Renal cortex interstitium (tissue), 11 donors: ENCODE measurements around the gene SATB2. TPM values are rescaled to one million over a fixed set of nuclear protein-coding genes. Genes with fewer than 3 reads are reported as not detected.

Source experiments
- DNase-seq, 11 donors: peaks; one replicate each; pipeline ENCODE4 v3.0.0-alpha.2; 2013; ENCODE audit warnings: low read depth in 9 of 11, low spot score in 4 of 11; ENCODE audit errors: extremely low read depth in 1 of 11
- polyA plus RNA-seq, 3 donors: library from polyadenylated mRNA; unstranded; fragments of 120-200 nt; gene quantifications; one replicate each; pipeline ENCODE4 v1.2.1, GENCODE V29; 2013; ENCODE audit not compliant: insufficient read length in 3 of 3

Gene SATB2
- polyA plus RNA-seq, 3 donors: 11.6 to 17.2 (median 16.4) TPM

DNA sequence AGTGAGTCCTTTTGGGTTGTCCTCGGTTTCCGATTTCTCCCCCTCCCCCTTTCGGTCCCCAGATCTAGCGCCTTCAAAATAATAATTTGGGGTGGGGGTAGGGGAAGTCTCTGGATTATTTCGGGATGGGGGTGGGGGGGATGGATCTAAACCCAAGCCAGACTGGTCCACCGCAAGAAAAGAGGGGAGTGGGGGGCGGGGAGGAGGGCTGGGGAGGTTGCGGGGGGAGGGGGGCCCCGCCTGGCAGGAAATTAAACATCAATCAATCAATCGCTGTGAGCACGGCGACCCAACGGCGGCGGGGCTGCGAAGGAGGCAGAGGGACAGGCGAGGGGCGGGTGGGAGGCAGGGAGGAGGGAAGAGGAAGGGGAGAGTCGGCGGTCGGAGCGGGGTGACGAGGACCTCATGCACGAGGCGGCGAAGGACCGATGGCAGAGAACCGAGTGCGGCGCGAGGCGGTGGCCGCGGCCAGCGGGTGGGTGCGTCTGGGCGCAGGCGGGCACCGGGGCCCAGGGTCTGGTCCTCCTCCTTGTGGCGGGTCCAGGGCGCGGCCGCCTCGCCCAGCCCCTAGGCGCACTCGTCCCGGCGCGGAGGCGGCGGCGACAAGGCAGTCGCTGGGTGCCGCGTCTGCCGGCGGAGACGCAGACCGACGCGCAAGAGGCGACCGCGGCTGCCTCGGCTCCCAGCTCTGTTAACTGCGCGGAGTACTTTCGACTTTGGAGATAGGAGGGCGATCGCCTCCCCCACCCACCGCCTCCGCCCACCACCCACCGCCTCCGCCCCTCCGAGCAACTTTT, 468 bp upstream of the SATB2 start:
- no peak for DNase-seq

DNA sequence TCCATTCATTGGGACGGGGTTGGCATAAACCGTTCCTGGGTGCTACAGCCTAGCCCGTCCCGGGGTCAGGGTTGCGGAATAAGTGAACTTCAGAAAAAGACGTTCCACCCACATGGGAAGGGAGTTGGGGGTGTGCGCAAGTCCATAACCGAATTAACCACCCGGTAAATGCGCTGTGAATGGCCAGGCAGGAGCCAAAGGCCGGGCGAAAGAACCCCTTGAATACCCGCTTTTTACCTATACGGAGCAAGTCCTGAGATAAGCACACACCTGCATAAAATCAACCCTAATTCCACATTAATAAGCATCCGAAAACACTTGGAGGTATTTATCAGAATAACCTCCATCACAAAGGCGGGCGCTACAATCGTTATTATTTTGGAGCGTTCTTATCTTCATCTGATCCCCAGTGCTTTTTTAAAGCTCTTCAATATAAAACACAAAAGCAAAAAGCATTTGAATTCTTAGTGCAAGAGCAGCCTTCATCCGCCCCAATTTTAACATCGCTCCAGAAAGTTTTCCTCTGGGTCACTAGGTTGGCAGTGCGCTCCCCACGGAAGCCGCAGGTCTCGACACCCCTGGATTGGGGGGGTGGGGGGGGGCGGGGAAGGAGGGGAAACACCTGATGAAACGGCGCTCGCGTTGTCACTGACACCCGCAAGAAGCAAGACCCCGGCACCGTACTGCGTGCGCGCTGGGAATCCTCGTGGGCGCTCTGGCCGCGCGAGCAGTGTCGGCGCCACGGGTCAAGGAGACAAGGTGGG, 1.2 kb downstream of the SATB2 start:
- DNase-seq: no peak

DNA sequence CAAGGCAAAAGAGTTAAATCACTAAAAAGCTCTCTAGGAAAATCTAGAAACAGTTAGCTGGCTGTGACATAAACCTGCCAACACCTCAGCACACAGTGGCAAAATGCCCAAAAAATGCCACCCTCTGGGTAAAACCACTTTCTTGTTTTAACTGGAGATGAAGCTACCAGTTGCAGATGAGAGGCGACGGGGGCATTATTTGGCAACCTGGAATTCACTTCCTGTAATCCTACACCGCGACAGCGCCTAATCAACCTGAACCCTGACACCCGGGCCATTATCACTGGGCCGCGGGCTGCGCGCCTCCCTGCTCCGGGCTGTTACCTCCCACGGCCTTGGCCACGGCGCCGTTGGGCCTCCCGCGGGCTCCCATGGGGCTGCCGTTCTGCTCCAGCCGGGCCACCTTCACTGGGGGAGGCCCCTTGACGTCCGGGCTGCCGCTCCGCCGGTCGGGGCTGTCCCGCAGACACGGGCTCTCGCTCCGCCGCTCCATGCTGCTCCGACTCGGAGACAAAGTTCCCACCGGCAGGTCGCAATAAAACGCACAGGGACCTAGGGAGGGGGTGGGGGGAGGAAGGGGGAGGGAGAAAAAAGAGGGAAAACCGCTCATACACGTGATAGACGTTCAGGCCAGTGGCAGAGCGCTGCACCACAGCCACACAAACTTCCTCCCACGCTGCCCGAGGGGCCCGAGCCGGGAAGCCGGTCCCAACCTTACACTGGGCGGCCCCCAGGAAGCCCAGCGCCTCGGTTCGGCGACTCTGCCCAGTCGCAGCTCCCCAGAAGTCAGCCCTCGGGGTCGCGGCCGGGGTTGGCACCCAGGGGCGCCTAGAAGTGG, 2.0 kb downstream of the SATB2 start:
- no peak for DNase-seq

DNA sequence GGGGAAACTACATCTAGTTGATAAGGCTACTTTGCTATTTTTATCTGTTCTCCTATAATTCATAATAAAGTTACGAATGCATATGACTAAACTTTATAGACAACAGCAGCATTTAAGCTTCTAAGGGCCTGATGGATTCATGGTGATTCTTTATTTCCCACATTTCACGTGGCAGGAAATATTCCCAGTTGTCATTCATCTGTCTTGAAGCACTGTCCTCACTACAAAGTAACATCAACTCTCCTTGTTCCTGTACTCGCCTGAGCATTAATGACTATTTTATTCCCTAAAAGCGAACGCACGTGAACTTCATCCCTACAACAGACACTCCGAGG, 2.6 kb downstream of the SATB2 start:
- DNase-seq: no peak

DNA sequence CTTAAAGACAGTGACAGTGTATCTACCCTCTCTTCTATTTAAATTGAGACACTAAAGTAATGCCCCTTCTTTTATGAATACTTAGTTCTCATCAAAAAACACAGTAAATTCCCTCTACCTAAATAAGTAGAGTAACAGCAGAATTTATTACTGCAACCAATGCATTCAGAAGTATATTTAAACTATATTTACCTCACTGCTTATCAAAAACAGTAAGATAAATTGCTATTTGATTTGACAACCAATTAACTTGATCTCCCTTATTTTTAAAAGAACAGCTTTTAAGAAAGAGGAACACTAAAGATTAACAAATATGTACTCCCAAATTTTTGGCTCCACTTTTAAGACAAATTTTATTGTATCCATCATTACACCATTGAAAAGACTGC, 4.8 kb downstream of the SATB2 start:
- no peak for DNase-seq

DNA sequence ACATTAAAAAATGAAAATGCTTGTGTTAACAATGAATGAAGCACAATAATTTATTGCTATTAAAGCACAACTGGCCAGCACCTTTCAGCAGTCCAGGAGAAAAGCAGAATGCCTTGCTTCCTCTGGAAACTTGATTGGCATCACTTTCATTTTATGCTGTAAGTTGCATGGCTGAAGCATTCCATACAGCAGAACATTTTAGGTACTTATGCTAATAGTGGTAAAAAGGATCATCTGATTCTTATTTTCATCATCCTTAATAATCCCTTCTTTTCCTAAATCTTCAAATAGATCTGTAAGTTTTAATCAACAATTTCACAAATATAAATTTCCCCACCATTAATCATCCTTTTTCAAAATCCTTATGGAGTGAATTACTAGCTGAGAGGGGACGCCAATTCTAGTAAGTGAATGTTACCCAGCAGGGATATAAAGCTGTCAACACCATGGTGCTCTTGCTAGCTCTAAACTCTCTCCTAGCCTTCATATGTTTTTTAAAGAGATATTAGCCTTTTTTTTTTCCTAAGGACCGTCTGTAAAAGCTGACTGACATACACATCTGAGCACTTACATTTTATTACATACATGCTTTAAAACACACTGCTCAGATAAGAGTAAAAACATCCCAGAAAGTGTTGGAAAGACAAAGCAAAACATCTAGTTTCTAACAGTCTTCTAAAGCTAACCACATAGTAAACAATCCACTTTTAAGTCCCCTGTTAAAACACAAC, 5.3 kb downstream of the SATB2 start:
- DNase-seq: no peak

DNA sequence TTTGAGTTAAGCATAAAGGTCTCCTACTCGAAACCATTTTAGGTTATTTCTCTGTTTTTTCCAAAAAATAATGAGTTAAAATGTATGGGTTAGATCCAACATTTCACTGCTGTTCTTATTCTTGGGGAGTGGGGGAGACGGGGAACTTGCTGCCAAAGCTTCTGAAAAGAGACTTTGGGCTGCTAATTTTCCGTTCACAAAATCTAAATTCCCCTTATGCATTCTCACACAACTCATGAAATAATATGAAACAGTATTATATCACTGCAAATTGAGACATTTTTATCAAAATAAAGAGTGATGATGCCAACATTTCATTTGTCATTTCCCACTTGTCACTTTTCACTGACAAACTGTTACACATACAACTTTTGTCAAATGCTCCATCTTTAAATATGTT, 7.8 kb downstream of the SATB2 start:
- DNase-seq: no peak

DNA sequence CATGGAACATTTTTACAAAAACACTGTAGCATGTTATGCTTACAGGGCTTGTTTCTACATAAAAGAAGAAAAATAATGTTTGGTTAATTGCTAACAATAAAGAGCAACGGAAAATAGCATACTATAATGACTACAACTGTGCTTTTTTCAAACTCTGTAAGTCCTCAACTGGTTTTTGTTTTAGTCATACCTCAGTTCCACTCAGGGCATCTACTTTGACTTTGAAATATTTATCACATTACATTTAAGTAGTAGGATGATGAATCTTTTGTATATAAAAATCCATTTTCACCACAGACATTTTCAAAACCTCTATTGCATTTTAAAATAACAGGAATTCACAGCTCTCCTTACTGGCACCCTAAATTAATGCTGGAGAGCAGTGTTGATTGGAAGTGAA, 8.3 kb downstream of the SATB2 start:
- no peak for DNase-seq

DNA sequence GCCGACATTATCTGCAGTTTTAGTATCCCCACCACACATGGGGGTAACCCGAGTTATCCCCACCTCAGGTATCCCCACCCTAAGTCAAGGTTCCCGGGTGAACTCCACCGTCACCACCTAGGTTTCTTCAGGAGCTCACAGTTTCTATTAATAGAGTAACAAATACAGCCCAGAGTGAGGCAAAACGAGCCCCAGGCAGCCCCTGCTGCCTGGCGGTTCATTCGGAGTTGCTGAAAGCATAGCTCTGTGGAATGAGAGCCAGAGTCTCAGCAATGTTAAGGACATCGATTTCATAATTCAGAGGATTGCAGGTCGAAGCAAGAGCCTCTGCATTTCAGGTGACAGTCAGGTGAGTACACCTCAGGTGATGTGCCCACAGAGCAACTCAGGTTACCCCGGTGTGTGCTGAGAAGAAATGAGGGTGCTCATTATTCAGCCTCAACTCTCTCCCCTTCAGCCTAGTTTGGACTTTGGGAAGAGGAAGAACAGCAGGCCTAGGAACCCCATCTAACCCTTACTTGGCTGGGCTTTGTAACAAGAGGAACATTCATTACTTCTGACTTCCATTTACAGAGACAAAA, 10.7 kb downstream of the SATB2 start:
- no peak for DNase-seq

DNA sequence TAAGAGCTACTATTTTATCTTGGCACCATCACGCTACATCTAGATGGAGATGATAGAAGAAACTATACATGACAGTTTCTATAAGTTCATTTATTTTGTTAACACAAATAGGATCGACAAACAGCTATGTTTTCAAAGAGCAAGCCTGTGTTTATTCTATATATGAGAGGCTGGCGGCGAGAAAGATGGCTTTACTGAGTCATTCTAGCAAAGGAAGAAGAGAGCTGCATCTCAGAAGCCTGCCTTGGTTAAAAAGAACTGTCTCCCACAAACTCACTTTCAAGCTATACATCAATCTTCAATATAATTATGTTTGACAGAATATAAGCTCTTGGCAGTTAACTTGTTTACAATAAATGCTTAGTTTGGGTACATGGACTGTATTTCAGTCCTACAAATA, 13.0 kb downstream of the SATB2 start:
- DNase-seq: no peak

DNA sequence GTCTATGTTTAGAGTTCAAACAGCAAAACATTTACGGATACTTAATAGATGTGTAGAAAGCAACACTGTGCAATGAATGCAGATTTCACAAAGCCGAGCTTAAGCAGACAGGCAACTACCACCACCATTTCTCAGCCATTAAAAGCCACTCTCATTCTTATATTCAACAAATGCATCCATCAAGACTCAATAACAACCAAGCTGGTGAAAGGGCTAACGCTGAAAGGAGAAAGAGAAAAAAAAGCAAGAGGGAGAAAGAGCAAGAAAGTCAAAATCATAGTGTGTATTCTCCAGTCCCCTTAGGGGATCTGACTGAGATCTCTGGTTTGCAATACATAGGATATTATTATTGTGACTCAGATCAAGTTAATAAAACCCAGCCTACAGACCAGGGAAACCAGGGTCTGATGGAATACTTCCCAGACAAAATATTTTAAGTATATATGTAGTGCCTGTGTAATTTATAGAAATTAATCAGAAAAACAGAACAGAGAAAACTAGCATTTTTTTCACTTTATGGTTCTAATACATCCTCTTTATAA, 14.1 kb downstream of the SATB2 start:
- DNase-seq: no peak

DNA sequence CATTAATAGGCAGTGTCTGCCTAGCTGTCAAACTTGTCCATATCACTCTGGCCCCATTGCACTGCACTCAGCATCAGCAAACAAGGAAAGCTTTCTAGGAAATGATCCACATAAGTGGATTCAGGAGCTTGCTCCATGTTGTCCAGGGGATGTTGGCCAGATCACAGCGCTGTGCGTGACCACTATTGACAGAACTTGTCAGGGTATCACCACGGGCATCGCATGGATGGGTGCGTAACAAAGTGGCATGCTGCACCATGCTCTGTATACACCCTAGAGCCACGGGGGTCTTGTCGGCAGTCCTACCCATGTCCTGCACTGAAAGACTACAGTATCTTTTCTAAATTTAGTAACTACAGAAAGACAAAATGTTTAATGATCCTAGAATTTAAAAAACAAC, 15.6 kb downstream of the SATB2 start:
- DNase-seq: no peak

DNA sequence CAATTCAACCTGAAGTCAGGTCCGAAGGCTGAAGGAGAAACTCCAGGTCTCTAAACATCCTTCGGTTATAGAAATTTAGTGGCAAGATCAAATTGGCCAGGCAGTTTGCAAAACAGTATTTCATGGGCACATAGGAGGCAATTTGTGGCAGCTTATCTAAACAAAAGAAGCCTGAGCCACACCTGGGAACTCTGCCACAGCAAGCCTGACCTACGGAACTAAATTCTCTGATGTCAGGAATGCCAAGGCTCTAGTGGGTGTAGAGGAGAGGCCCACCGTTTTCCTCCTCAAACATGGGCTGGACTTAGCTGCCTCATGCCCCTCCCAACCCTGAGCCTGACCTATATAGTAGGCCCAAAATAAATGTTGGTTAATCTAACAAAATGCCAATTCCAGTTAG, 16.0 kb downstream of the SATB2 start:
- DNase-seq: no peak

DNA sequence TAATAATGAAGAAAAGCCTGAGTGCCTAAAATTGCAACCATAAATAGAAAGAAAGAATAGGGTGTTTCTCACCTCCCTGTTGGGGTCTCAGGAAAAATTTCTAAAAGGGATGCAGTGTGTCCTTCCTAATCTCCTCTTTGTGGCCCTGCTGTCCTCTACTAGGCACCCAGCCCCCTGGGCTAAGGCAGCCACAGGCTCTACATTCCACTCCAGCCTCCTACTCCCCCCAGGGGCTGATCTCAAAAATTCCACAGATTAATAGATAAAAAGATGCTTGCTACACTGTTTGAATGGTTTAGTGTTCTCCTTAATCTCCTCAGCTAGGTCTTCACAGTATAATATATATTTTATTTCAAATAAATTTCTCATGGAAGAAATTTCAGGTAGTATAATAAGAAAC, 17.6 kb downstream of the SATB2 start:
- no peak for DNase-seq

DNA sequence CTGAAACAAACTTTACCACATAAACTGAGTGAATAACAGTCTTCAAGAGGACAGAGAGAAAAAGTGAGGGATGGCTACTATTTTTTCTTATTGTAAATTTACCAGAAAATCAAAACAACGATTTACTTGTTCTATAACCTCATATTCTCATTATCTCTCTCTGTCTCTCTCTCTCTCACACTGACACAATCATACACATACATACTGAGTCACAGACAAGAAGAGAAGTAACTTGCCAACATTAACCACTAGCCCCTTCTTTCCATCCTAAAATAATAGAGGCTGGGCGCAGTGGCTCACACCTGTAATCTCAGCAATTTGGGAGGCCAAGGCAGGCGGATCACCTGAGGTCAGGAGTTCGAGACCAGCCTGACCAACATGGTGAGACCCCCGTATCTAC, 18.2 kb downstream of the SATB2 start:
- DNase-seq: no peak

DNA sequence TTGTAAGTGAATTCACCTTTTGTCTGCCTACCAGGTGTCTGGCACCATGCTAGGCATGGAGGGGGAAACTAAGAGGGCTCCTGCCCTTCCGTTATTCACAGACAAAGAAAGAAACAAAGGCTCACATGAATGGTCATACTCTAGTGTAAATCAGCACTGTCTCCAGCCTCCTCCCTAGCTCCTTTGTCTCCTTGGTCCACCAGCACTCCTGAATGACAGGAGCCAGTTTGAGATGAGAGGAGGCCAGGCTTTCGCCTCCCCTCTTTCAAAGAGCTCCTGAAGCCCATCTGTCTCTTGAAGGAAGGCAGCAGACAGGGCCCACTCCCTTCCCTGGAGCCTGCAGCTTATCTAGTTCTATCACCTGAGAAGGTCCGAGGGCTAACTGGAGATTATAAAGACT, 18.7 kb downstream of the SATB2 start:
- no peak for DNase-seq

DNA sequence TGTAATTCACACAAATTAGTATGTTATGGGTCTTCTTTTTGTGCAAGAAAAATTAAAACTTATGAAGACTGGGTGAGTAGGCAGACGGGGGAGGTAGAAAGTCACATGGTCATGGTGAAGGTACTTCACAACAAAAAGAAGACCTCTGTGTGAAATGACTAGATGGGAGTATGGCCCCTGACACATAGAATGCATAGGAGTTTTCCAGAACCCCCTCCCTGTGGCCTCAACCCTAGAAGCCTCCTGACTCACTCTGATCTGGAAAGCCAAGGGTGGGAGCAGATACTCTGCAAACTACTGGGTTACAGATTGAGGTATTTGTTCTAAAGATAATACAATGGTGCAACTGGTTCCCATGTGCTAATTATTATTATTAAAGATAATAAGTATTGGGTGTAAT, 23.2 kb downstream of the SATB2 start:
- no peak for DNase-seq

DNA sequence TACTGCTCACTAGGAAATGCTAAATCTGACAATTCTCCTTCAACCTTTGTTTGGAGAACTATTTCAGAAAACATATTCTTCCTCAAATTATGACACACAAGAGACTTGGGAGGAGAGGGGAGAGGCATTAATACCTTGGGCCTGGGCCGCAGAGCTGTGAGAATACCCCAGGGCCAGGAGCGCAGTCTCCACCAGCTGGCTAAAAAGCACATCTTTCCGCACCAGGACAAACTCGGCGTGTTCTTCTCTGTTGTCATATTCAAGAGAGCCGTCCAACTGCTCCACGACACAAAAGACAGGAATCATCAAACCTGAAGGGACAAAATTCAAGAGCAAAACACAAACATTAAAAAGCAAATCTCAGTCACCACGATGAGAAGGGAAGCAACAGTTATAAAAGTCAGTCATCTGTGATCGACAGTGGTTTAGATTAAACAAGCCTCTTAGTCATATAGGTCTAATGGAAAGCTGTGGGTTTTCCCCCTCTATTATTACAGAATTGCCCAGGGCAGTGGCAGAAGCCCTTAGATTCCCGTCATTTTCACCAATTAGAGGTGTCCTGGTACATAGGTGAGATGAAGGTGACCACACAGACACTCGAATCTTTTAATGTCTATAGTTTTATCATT, 24.4 kb downstream of the SATB2 start:
- no peak for DNase-seq
